Measurements from ENCODE around the gene TNFRSF1B.

The TNFRSF1B gene

DNA sequence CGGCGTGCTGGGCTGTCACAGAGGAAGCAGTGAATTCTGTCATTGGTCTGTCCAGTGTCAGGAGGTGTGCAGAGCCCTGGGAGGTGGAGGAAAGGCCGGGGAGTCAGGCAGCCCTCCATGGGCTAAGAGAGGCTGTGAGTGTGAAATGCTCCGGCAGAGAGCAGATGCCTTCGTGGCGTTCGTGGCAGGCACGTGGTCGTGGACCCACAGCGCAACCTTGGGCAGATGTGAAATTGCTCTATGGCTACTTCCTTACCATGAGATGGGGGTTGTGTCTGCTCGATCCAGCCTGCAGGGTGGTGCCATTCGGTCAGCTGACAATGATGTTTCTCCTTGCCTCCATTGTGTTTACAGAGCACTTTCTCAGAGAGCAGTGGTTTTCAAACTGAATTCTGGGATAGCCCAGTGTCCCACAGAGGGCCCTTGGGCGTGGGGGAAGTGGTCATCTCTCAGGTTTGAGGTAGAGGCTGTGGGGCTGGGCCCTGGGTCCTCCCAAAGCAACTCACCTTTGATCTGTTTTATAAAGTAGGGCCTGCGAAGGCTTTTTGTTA, 27.9 kb downstream of the TNFRSF1B start:
- Histone ChIP-seq H3K4me2 (ENCODE audit: low read length) (no peak overlapping the region), H3K9ac (no peak overlapping the region), H3K4me1 (no peaks in the 10 kb centered on the region), H3K4me3 (ENCODE audit: low read depth, low read length) (no peak overlapping the region), H3K9me3 (ENCODE audit: control insufficient read depth, low read length) (no peaks in the 10 kb centered on the region), H3K36me3 (ENCODE audit: control insufficient read depth, insufficient read depth, low read length) (no peaks in the 10 kb centered on the region), H3K79me2 (no peaks in the 10 kb centered on the region), H3K27me3 (ENCODE audit: control insufficient read depth, insufficient read depth, low read length) (no peaks in the 10 kb centered on the region), H2AFZ (no peak overlapping the region), H3K27ac (no peak overlapping the region)
- TF ChIP-seq, protein P1, sequence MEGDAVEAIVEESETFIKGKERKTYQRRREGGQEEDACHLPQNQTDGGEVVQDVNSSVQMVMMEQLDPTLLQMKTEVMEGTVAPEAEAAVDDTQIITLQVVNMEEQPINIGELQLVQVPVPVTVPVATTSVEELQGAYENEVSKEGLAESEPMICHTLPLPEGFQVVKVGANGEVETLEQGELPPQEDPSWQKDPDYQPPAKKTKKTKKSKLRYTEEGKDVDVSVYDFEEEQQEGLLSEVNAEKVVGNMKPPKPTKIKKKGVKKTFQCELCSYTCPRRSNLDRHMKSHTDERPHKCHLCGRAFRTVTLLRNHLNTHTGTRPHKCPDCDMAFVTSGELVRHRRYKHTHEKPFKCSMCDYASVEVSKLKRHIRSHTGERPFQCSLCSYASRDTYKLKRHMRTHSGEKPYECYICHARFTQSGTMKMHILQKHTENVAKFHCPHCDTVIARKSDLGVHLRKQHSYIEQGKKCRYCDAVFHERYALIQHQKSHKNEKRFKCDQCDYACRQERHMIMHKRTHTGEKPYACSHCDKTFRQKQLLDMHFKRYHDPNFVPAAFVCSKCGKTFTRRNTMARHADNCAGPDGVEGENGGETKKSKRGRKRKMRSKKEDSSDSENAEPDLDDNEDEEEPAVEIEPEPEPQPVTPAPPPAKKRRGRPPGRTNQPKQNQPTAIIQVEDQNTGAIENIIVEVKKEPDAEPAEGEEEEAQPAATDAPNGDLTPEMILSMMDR (IDR thresholded peaks at IDR 0.05): no peak

DNA sequence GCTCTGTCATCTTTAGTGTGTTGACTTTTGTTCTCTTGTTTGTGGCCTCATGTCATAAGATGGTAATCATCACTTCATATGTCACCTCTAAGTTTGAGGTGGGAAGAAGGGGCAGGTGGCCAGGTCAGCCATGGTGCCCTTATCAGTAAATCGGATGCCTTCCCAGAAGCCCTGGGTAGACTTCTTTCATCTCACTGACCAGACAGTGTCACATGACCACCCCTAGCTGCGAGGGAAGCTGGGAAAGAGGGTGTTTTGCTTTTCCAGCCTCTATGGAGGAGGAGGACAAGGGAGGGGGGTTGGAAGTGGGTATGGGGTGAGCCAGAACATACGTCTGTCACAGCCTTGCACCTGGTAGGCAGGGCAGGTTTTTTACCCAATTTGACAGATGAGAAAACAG, 28.6 kb downstream of the TNFRSF1B start:
- Histone ChIP-seq H3K4me2 (ENCODE audit: low read length) (no peak overlapping the region), H3K9me3 (ENCODE audit: control insufficient read depth, low read length) (no peaks in the 10 kb centered on the region), H3K79me2 (no peaks in the 10 kb centered on the region), H3K27ac (no peak overlapping the region), H3K27me3 (ENCODE audit: control insufficient read depth, insufficient read depth, low read length) (no peaks in the 10 kb centered on the region), H3K4me1 (no peaks in the 10 kb centered on the region), H3K9ac (no peak overlapping the region), H3K36me3 (ENCODE audit: control insufficient read depth, insufficient read depth, low read length) (no peaks in the 10 kb centered on the region), H3K4me3 (ENCODE audit: low read depth, low read length) (no peak overlapping the region), H2AFZ (no peak overlapping the region)
- TF ChIP-seq, protein P1 (IDR thresholded peaks at IDR 0.05): no peak

GRCh38 chr1:12196641-12197482, 30.1 kb downstream of the TNFRSF1B start:
- TF ChIP-seq, protein P1 (IDR thresholded peaks at IDR 0.05): no peak
- Histone ChIP-seq H3K79me2 (no peaks in the 10 kb centered on the region), H2AFZ (no peak overlapping the region), H3K27ac (no peak overlapping the region), H3K36me3 (ENCODE audit: control insufficient read depth, insufficient read depth, low read length) (no peaks in the 10 kb centered on the region), H3K4me1 (no peaks in the 10 kb centered on the region), H3K4me2 (ENCODE audit: low read length) (no peak overlapping the region), H3K9me3 (ENCODE audit: control insufficient read depth, low read length) (no peaks in the 10 kb centered on the region), H3K4me3 (ENCODE audit: low read depth, low read length) (no peak overlapping the region), H3K9ac (no peak overlapping the region), H3K27me3 (ENCODE audit: control insufficient read depth, insufficient read depth, low read length) (no peaks in the 10 kb centered on the region)

DNA sequence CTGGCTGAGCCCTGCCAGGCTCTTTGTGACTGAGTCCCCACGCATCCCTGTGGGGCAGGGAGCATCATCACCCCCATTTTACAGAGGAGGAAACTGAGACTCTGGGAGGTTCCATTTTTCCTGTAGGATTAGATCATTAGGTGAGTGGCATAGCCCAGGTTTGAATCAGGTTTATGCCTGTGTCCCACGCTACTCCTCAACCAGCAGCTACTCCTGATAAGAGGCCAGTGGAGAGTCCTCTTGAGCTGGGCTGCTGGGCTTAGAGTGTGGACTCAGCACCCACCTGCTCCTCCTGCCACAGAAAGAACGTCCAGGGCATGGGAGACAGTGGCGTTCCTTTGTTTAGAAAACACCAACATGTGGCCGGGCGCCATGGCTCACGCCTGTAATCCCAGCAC, 30.7 kb downstream of the TNFRSF1B start:
- Histone ChIP-seq H3K27ac (no peak overlapping the region), H3K4me1 (no peaks in the 10 kb centered on the region), H3K4me2 (ENCODE audit: low read length) (no peak overlapping the region), H3K9ac (no peak overlapping the region), H3K4me3 (ENCODE audit: low read depth, low read length) (no peak overlapping the region), H3K36me3 (ENCODE audit: control insufficient read depth, insufficient read depth, low read length) (no peaks in the 10 kb centered on the region), H2AFZ (no peak overlapping the region), H3K79me2 (no peaks in the 10 kb centered on the region), H3K27me3 (ENCODE audit: control insufficient read depth, insufficient read depth, low read length) (no peaks in the 10 kb centered on the region), H3K9me3 (ENCODE audit: control insufficient read depth, low read length) (no peaks in the 10 kb centered on the region)
- TF ChIP-seq, protein P1 (IDR thresholded peaks at IDR 0.05): no peak

Data from parathyroid adenoma (tissue), 2 donors.